LNCAP (cell line): ENCODE data around the gene DOCK4.

Experiments
- CTCF ChIP-seq: fragments of 450-650 bp; IDR thresholded peaks from 2 replicates; pipeline ENCODE4 v1.5.1; 2017; ENCODE audit warnings: mild to moderate bottlenecking

The DOCK4 gene

GRCh38 chr7:111836592-111836991 lies 369.6 kb downstream of the DOCK4 start:
- TF ChIP-seq CTCF, result no peak

GRCh38 chr7:111835066-111835465 lies 371.1 kb downstream of the DOCK4 start:
- no peak for TF ChIP-seq CTCF

GRCh38 chr7:111834367-111834766 lies 371.8 kb downstream of the DOCK4 start:
- no peak for TF ChIP-seq CTCF

GRCh38 chr7:111833466-111833865 lies 372.7 kb downstream of the DOCK4 start:
- TF ChIP-seq CTCF, result no peak

- no peak for TF ChIP-seq CTCF
These were observed 374.0 kb downstream of the DOCK4 start for GRCh38 chr7:111832174-111832573.

- TF ChIP-seq CTCF, result no peak
These were observed 377.0 kb downstream of the DOCK4 start for GRCh38 chr7:111829221-111829620.

- TF ChIP-seq CTCF, result no peak
These were observed 378.2 kb downstream of the DOCK4 start for GRCh38 chr7:111827863-111828504.

- no peak for TF ChIP-seq CTCF
These were observed 381.2 kb downstream of the DOCK4 start for GRCh38 chr7:111825046-111825445.
